GM12878 (cell line): ENCODE measurements around the gene LRRC3. TPM values are rescaled to one million over a fixed set of nuclear protein-coding genes. Genes with fewer than 3 reads are reported as not detected.

Source experiments
- ATAC-seq: fragments of 200-7000 bp; cut with Tn5 transposase; 3 replicates; pipeline ENCODE4 v1.9.1; 2020; ENCODE audit warnings: mild to moderate bottlenecking, moderate library complexity
- BruUV-seq: library from RNA; stranded (reverse); fragments of 400-500 nt; replicated peaks from 2 replicates; lab custom pipeline; 2021; lab: Mats Ljungman, UMichigan
- CTCF ChIA-PET: fragments of 300-600 bp; sonication (Branson Sonifier 250); formaldehyde crosslinking; extraction: SDS; loops from one replicate; lab custom pipeline; 2021; ENCODE audit warnings: inconsistent platforms; lab: Yijun Ruan, JAX
- POLR2A ChIA-PET: fragments of 350-600 bp; formaldehyde crosslinking; extraction: SDS; loops from one replicate; lab custom pipeline; 2021; ENCODE audit warnings: inconsistent platforms; lab: Charles Lee
- RAD21 ChIA-PET: fragments of 300-600 bp; sonication (Branson Sonifier 250); formaldehyde crosslinking; loops from one replicate; lab custom pipeline; 2023; ENCODE audit warnings: antibody characterized with exemption; ENCODE audit not compliant: unreplicated experiment; lab: Charles Lee
- SMC1A ChIA-PET: fragments of 300-600 bp; sonication (Branson Sonifier 250); formaldehyde crosslinking; loops from one replicate; lab custom pipeline; 2023; ENCODE audit not compliant: unreplicated experiment, uncharacterized antibody; lab: Charles Lee
- DNase-seq: peaks from one replicate; pipeline ENCODE4 v3.0.0-alpha.2; 2011; ENCODE audit warnings: low read depth, low spot score
- FAIRE-seq: peaks from 3 replicates; lab custom pipeline; 2011; peaks lifted over from hg19 to GRCh38; lab: Jason Lieb, UNC
- H2AFZ ChIP-seq: 2 replicates; pipeline ENCODE4 v1.6.0; 2011; ENCODE audit warnings: low read depth, low read length, control low read depth; ENCODE audit not compliant: control insufficient read depth
- H3K27ac ChIP-seq: 2 replicates; pipeline ENCODE4 v1.5.1; 2011; ENCODE audit warnings: control low read depth; ENCODE audit not compliant: control insufficient read depth, insufficient read depth
- H3K27me3 ChIP-seq, 2 experiments: replicated peaks in 1 of 2; 2 replicates each; pipeline versions ENCODE4 v1.6.0 to v1.6.1; 2011; ENCODE audit warnings: low read length in 1 of 2; ENCODE audit not compliant: control insufficient read depth in 2 of 2, insufficient read depth in 2 of 2
- H3K36me3 ChIP-seq, 2 experiments: 2 replicates each; pipeline ENCODE4 v1.5.1; 2011; ENCODE audit warnings: low read length in 1 of 2; ENCODE audit not compliant: control insufficient read depth in 2 of 2, insufficient read depth in 2 of 2
- H3K4me1 ChIP-seq: 2 replicates; pipeline ENCODE4 v1.6.1; 2011; ENCODE audit warnings: mild to moderate bottlenecking, low read length, moderate library complexity, mixed read lengths; ENCODE audit not compliant: control insufficient read depth, insufficient read depth
- H3K4me2 ChIP-seq: 2 replicates; pipeline ENCODE4 v1.6.0; 2011; ENCODE audit warnings: control low read depth; ENCODE audit not compliant: control insufficient read depth, insufficient read depth
- H3K4me3 ChIP-seq: fragments of 200-600 bp; sonication (generic); 2 replicates; pipeline ENCODE4 v1.5.1; 2016
- H3K79me2 ChIP-seq: 2 replicates; pipeline ENCODE4 v1.6.0; 2011; ENCODE audit warnings: low read length; ENCODE audit not compliant: control insufficient read depth, insufficient read depth
- H3K9ac ChIP-seq: 2 replicates; pipeline ENCODE4 v1.8.0; 2011; ENCODE audit warnings: low read length, control low read depth, mixed read lengths; ENCODE audit not compliant: control insufficient read depth, insufficient read depth
- H3K9me3 ChIP-seq: replicated peaks from 3 replicates; pipeline ENCODE4 v1.5.1; 2011; ENCODE audit warnings: mild to moderate bottlenecking, low read length; ENCODE audit not compliant: control insufficient read depth, insufficient read depth
- H4K20me1 ChIP-seq: 2 replicates; pipeline ENCODE4 v1.6.0; 2011; ENCODE audit not compliant: control insufficient read depth, insufficient read depth
- ATF7 ChIP-seq: fragments of 450-650 bp; IDR thresholded peaks from 2 replicates; pipeline ENCODE4 v1.6.1; 2016; ENCODE audit warnings: low read depth, mild to moderate bottlenecking
- FOXK2 ChIP-seq: fragments of 450-650 bp; IDR thresholded peaks from 2 replicates; pipeline ENCODE4 v1.6.1; 2017; ENCODE audit warnings: mild to moderate bottlenecking, moderate library complexity
- NFIC ChIP-seq: IDR thresholded peaks from 2 replicates; pipeline ENCODE4 v1.6.1; 2012; ENCODE audit warnings: low read depth, mild to moderate bottlenecking, inconsistent platforms, low read length, moderate library complexity
- SREBF1 ChIP-seq: IDR thresholded peaks from 2 replicates; pipeline ENCODE4 v1.6.1; 2012; ENCODE audit warnings: mild to moderate bottlenecking, low read length
- TARDBP ChIP-seq: IDR thresholded peaks from 2 replicates; pipeline ENCODE4 v1.6.1; 2016; ENCODE audit warnings: borderline replicate concordance
- WGBS: methylation state at CpG from one replicate; pipeline ENCODE4 v1.1.6; 2016; ENCODE audit warnings: low lambda C conversion rate; ENCODE audit not compliant: insufficient replicate concordance, insufficient coverage; ENCODE audit errors: missing lambda C conversion rate; 5-methylcytosine and 5-hydroxymethylcytosine counted together
- in situ Hi-C: fragments of 300-500 bp; cut with MboI; formaldehyde crosslinking; loops from 9 replicates; pipeline ENCODE4 v1.14.3; 2018; ENCODE audit warnings: mixed read lengths
- intact Hi-C: fragments of 100-400 bp; cut with micrococcal nuclease; formaldehyde crosslinking; loops from one replicate; pipeline ENCODE4 v1.14.2; 2022; ENCODE audit not compliant: unreplicated experiment
- polyA plus RNA-seq, 11 experiments: library from polyadenylated mRNA; depleted of rRNA in 4 of 11; unstranded in 6 of 11; stranded (reverse) in 5 of 11; fragments of >200 nt; fragmentation: Nextera tagmentation in 4 of 11; fragmentation: Illumina TruSeq in 1 of 11; extraction: Ambion mirVana in 4 of 11; extraction: Trizol in 1 of 11; gene quantifications; 1 replicate in 1 of 11; 2 replicates in 10 of 11; pipeline versions ENCODE4 v1.2.1 to v1.2.3, GENCODE V29; 2011 to 2016; ENCODE audit warnings: inconsistent platforms in 2 of 11, missing spikeins in 2 of 11, low read depth in 1 of 11
- total RNA-seq, 4 experiments: library from RNA; depleted of rRNA in 3 of 4; stranded (reverse); fragments of >200 nt in 3 of 4; fragmentation: Illumina TruSeq in 1 of 4; extraction: Trizol in 1 of 4; gene quantifications; 2 replicates each; pipeline versions ENCODE4 v1.2.1 to v1.2.3, GENCODE V29; 2013 to 2021
- TF ChIP-seq, protein P1 (sequence below): fragments of 450-650 bp; IDR thresholded peaks from 2 replicates; pipeline ENCODE4 v1.6.1; 2018; ENCODE audit warnings: mild to moderate bottlenecking, low read depth, moderate library complexity; ENCODE audit not compliant: partially characterized antibody
- TF ChIP-seq, protein P2 (sequence below): IDR thresholded peaks from 2 replicates; pipeline ENCODE4 v1.6.1; 2011; ENCODE audit warnings: low read depth, mild to moderate bottlenecking, low read length, moderate library complexity, borderline replicate concordance; ENCODE audit errors: extremely low read depth

Gene LRRC3
- total and polyA plus RNA-seq, 10 of the 15 experiments (the other 5 are each of a cell fraction or from before 2014, with no cell fraction given), result 0.02 to 0.31 (median 0.09) TPM; not detected in 1

DNA sequence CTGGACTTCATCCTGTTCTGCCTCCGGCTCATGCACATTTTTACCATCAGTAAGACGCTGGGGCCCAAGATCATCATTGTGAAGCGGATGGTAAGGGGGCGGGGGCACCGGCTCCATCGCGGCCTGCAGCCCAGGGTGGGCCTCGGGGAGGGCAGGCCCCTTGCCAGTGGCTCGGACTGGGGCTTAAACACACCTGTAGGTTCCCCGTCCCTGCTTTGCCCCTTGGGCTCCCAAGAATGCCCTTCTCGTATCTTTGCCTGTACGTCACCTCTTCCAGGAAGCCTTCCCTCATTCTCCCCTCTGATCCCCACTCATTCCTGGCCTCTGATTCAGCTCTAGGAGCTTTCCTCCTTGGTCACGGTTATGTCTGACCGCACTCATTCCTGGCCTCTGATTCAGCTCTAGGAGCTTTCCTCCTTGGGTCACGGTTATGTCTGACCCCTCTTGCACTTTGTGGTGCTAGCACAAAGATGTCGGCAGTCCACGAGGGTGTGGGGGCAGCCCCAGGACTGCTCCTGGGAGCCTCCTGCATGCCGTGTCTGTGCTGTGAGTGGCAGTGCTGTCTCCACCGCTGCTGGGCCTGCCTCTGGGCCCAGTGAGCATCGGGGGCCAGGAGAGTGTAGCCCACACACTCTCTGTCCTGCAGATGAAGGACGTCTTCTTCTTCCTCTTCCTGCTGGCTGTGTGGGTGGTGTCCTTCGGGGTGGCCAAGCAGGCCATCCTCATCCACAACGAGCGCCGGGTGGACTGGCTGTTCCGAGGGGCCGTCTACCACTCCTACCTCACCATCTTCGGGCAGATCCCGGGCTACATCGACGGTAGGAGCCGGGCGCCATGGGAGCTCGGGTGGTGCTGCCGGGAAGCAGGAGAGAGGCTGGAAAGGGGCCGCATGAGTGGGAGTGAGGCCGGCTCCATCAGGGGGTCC lies 49.1 kb upstream of the LRRC3 start:
- POLR2A ChIA-PET, result no interaction called here
- no peak for DNase-seq
- H3K79me2 ChIP-seq, result no peaks in the 10 kb centered on the region
- no peak for ATAC-seq
- no peak overlapping the region for H3K4me2 ChIP-seq
- no peak overlapping the region for H3K27ac ChIP-seq
- SMC1A ChIA-PET, result no interaction called here
- no TSS peak for BruUV-seq
- no peaks in the 10 kb centered on the region for H3K4me1 ChIP-seq
- no peak overlapping the region for H3K9ac ChIP-seq
- RAD21 ChIA-PET, result no interaction called here
- H4K20me1 ChIP-seq, result no peaks in the 10 kb centered on the region
- H2AFZ ChIP-seq, result no peak overlapping the region
- H3K4me3 ChIP-seq, result no peak overlapping the region
- no peak for TF ChIP-seq FOXK2
- TF ChIP-seq, protein P1, sequence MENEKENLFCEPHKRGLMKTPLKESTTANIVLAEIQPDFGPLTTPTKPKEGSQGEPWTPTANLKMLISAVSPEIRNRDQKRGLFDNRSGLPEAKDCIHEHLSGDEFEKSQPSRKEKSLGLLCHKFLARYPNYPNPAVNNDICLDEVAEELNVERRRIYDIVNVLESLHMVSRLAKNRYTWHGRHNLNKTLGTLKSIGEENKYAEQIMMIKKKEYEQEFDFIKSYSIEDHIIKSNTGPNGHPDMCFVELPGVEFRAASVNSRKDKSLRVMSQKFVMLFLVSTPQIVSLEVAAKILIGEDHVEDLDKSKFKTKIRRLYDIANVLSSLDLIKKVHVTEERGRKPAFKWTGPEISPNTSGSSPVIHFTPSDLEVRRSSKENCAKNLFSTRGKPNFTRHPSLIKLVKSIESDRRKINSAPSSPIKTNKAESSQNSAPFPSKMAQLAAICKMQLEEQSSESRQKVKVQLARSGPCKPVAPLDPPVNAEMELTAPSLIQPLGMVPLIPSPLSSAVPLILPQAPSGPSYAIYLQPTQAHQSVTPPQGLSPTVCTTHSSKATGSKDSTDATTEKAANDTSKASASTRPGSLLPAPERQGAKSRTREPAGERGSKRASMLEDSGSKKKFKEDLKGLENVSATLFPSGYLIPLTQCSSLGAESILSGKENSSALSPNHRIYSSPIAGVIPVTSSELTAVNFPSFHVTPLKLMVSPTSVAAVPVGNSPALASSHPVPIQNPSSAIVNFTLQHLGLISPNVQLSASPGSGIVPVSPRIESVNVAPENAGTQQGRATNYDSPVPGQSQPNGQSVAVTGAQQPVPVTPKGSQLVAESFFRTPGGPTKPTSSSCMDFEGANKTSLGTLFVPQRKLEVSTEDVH, result no peak
- TF ChIP-seq, protein P2, sequence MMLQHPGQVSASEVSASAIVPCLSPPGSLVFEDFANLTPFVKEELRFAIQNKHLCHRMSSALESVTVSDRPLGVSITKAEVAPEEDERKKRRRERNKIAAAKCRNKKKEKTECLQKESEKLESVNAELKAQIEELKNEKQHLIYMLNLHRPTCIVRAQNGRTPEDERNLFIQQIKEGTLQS, result no peak
- TF ChIP-seq SREBF1, result no peak
- no peak for TF ChIP-seq NFIC
- TF ChIP-seq TARDBP, result no peak
- TF ChIP-seq ATF7, result no peak
- TF ChIP-seq, all 136 proteins: peak for 0
- intact Hi-C loops (no loop called here), in situ Hi-C loops (no loop called here)
- WGBS, result 73% methylated on average over 36 of the region's 37 CpGs
- no peaks in the 10 kb centered on the region; the same call in 2 of the 3 replicates for H3K9me3 ChIP-seq
- no peak for FAIRE-seq
- CTCF ChIA-PET, result no interaction called here
- H3K36me3 ChIP-seq, result no peaks in the 10 kb centered on the region
- no peaks in the 10 kb centered on the region for H3K27me3 ChIP-seq
